Measurements from ENCODE around the gene EIF4E3.

Gene EIF4E3

GRCh38 chr3:71734881-71735280 lies 9.7 kb upstream of the EIF4E3 start:
- intact Hi-C loops (cut with micrococcal nuclease), result no loop called here
- Mint-ChIP-seq H3K27me3 (peaks cover 1% of the 10 kb centered on the region), H3K27ac (no peak overlapping the region), H3K9me3 (peaks cover 15% of the 10 kb centered on the region), H3K4me1 (ENCODE audit: low read depth) (peaks cover 3% of the 10 kb centered on the region), H3K36me3 (ENCODE audit: low read depth) (peaks cover 7% of the 10 kb centered on the region), H3K4me3 (no peak overlapping the region)

GRCh38 chr3:71733319-71733718 lies 8.1 kb upstream of the EIF4E3 start:
- Mint-ChIP-seq H3K27me3 (peaks cover 2% of the 10 kb centered on the region), H3K9me3 (peaks cover 14% of the 10 kb centered on the region), H3K4me1 (ENCODE audit: low read depth) (peaks cover 5% of the 10 kb centered on the region), H3K4me3 (no peak overlapping the region), H3K27ac (no peak overlapping the region), H3K36me3 (ENCODE audit: low read depth) (peaks cover 7% of the 10 kb centered on the region)
- intact Hi-C loops (cut with micrococcal nuclease), result no loop called here

GRCh38 chr3:71732637-71733036 lies 7.4 kb upstream of the EIF4E3 start:
- peaks cover 7% of the 10 kb centered on the region for H3K9me3 Mint-ChIP-seq
- H3K27ac Mint-ChIP-seq, result no peak overlapping the region
- H3K4me3 Mint-ChIP-seq, result no peak overlapping the region
- H3K27me3 Mint-ChIP-seq, result peaks cover 3% of the 10 kb centered on the region
- peaks cover 6% of the 10 kb centered on the region for H3K36me3 Mint-ChIP-seq (ENCODE audit: low read depth)
- peaks cover 5% of the 10 kb centered on the region for H3K4me1 Mint-ChIP-seq (ENCODE audit: low read depth)
- intact Hi-C loops (cut with micrococcal nuclease), result no loop called here

GRCh38 chr3:71728632-71729342 lies 3.6 kb upstream of the EIF4E3 start:
- Mint-ChIP-seq H3K27ac (no peak overlapping the region), H3K4me1 (ENCODE audit: low read depth) (peaks cover 28% of the 10 kb centered on the region), H3K9me3 (no peaks in the 10 kb centered on the region), H3K4me3 (no peak overlapping the region), H3K27me3 (peaks cover 4% of the 10 kb centered on the region), H3K36me3 (ENCODE audit: low read depth) (no peaks in the 10 kb centered on the region)
- intact Hi-C loops (cut with micrococcal nuclease), result loop anchor here (10.0 kb wide), 1 partner anchor 56 kb away; the partner anchor contains the start of gene PROK2

GRCh38 chr3:71726146-71726545 lies 944 bp upstream of the EIF4E3 start:
- peak overlapping the region; percentile 12 for H3K27ac Mint-ChIP-seq
- peaks cover 53% of the 10 kb centered on the region for H3K4me1 Mint-ChIP-seq (ENCODE audit: low read depth)
- peak overlapping the region; percentile 77 for H3K4me3 Mint-ChIP-seq
- H3K9me3 Mint-ChIP-seq, result no peaks in the 10 kb centered on the region
- H3K36me3 Mint-ChIP-seq (ENCODE audit: low read depth), result peaks cover 8% of the 10 kb centered on the region
- intact Hi-C loops (cut with micrococcal nuclease), result loop anchor here (2.0 to 10.0 kb wide), 2 partner anchors 59 to 133 kb away; partner anchors contain the start of gene PROK2
- H3K27me3 Mint-ChIP-seq, result peaks cover 4% of the 10 kb centered on the region

- Mint-ChIP-seq H3K9me3 (no peaks in the 10 kb centered on the region), H3K4me1 (ENCODE audit: low read depth) (peaks cover 57% of the 10 kb centered on the region), H3K27me3 (peaks cover 4% of the 10 kb centered on the region), H3K36me3 (ENCODE audit: low read depth) (peaks cover 16% of the 10 kb centered on the region), H3K27ac (peak overlapping the region; percentile 68), H3K4me3 (peak overlapping the region; percentile 80)
- intact Hi-C loops (cut with micrococcal nuclease), result loop anchor here (10.0 kb wide), 1 partner anchor 60 kb away; the partner anchor contains the start of gene PROK2
These were observed 475 bp downstream of the EIF4E3 start for GRCh38 chr3:71724584-71725270.

- peaks cover 22% of the 10 kb centered on the region for H3K36me3 Mint-ChIP-seq (ENCODE audit: low read depth)
- peak overlapping the region; percentile 68 for H3K27ac Mint-ChIP-seq
- H3K27me3 Mint-ChIP-seq, result peaks cover 4% of the 10 kb centered on the region
- intact Hi-C loops (cut with micrococcal nuclease), result loop anchor here (10.0 kb wide), 1 partner anchor 61 kb away; the partner anchor contains the start of gene PROK2
- H3K4me1 Mint-ChIP-seq (ENCODE audit: low read depth), result peaks cover 63% of the 10 kb centered on the region
- H3K9me3 Mint-ChIP-seq, result no peaks in the 10 kb centered on the region
- H3K4me3 Mint-ChIP-seq, result peak overlapping the region; percentile 80
These were observed 1.1 kb downstream of the EIF4E3 start for GRCh38 chr3:71724171-71724453.

- Mint-ChIP-seq H3K9me3 (no peaks in the 10 kb centered on the region), H3K36me3 (ENCODE audit: low read depth) (peaks cover 22% of the 10 kb centered on the region), H3K4me3 (peak overlapping the region; percentile 80), H3K27ac (peak overlapping the region; percentile 68), H3K27me3 (peaks cover 4% of the 10 kb centered on the region), H3K4me1 (ENCODE audit: low read depth) (peaks cover 68% of the 10 kb centered on the region)
- intact Hi-C loops (cut with micrococcal nuclease), result loop anchor here (10.0 kb wide), 1 partner anchor 61 kb away; the partner anchor contains the start of gene PROK2
These were observed 1.6 kb downstream of the EIF4E3 start for GRCh38 chr3:71723452-71724170.

- Mint-ChIP-seq H3K27ac (no peak overlapping the region), H3K36me3 (ENCODE audit: low read depth) (peaks cover 22% of the 10 kb centered on the region), H3K4me1 (ENCODE audit: low read depth) (peaks cover 72% of the 10 kb centered on the region), H3K4me3 (no peak overlapping the region), H3K27me3 (peaks cover 2% of the 10 kb centered on the region), H3K9me3 (no peaks in the 10 kb centered on the region)
- intact Hi-C loops (cut with micrococcal nuclease), result loop anchor here (10.0 kb wide), 1 partner anchor 62 kb away; the partner anchor contains the start of gene PROK2
These were observed 2.5 kb downstream of the EIF4E3 start for GRCh38 chr3:71722693-71723092.

- peaks cover 2% of the 10 kb centered on the region for H3K27me3 Mint-ChIP-seq
- peak overlapping the region; percentile 78 for H3K27ac Mint-ChIP-seq
- no peaks in the 10 kb centered on the region for H3K9me3 Mint-ChIP-seq
- peaks cover 70% of the 10 kb centered on the region for H3K4me1 Mint-ChIP-seq (ENCODE audit: low read depth)
- H3K36me3 Mint-ChIP-seq (ENCODE audit: low read depth), result peaks cover 22% of the 10 kb centered on the region
- intact Hi-C loops (cut with micrococcal nuclease), result loop anchor here (10.0 kb wide), 1 partner anchor 63 kb away; the partner anchor contains the start of gene PROK2
- H3K4me3 Mint-ChIP-seq, result peak overlapping the region; percentile 10
These were observed 3.5 kb downstream of the EIF4E3 start for GRCh38 chr3:71721651-71722157.

GRCh38 chr3:71721002-71721401 lies 4.2 kb downstream of the EIF4E3 start:
- Mint-ChIP-seq H3K27ac (peak overlapping the region; percentile 78), H3K27me3 (peaks cover 2% of the 10 kb centered on the region), H3K4me3 (no peak overlapping the region), H3K4me1 (ENCODE audit: low read depth) (peaks cover 63% of the 10 kb centered on the region), H3K36me3 (ENCODE audit: low read depth) (peaks cover 22% of the 10 kb centered on the region), H3K9me3 (no peaks in the 10 kb centered on the region)
- intact Hi-C loops (cut with micrococcal nuclease), result loop anchor here (10.0 kb wide), 1 partner anchor 64 kb away; the partner anchor contains the start of gene PROK2

GRCh38 chr3:71718072-71718471 lies 7.1 kb downstream of the EIF4E3 start:
- Mint-ChIP-seq H3K27ac (no peak overlapping the region), H3K36me3 (ENCODE audit: low read depth) (peaks cover 22% of the 10 kb centered on the region), H3K27me3 (no peaks in the 10 kb centered on the region), H3K9me3 (no peaks in the 10 kb centered on the region), H3K4me1 (ENCODE audit: low read depth) (peaks cover 57% of the 10 kb centered on the region), H3K4me3 (no peak overlapping the region)
- intact Hi-C loops (cut with micrococcal nuclease), result no loop called here

GRCh38 chr3:71714595-71714994 lies 10.6 kb downstream of the EIF4E3 start:
- H3K4me3 Mint-ChIP-seq, result no peak overlapping the region
- intact Hi-C loops (cut with micrococcal nuclease), result loop anchor here (5.0 kb wide), 1 partner anchor 1108 kb away; no protein-coding TSS in a partner anchor
- H3K27ac Mint-ChIP-seq, result no peak overlapping the region
- peaks cover 29% of the 10 kb centered on the region for H3K4me1 Mint-ChIP-seq (ENCODE audit: low read depth)
- no peaks in the 10 kb centered on the region for H3K9me3 Mint-ChIP-seq
- no peaks in the 10 kb centered on the region for H3K27me3 Mint-ChIP-seq
- H3K36me3 Mint-ChIP-seq (ENCODE audit: low read depth), result peaks cover 13% of the 10 kb centered on the region
